Fibroblast of lung (primary cell): ENCODE measurements around the gene PTCH2.

Source experiments
- CTCF ChIP-seq, 2 donors: IDR thresholded peaks in 1 of 2; conservative IDR thresholded peaks in 1 of 2; 1 replicate in 1 of 2; 2 replicates in 1 of 2; pipeline ENCODE4 v1.5.1; 2011 to 2012; ENCODE audit warnings: low read length in 2 of 2, control low read depth in 1 of 2, inconsistent platforms in 1 of 2, low read depth in 1 of 2, mild to moderate bottlenecking in 1 of 2
- EZH2 ChIP-seq: IDR thresholded peaks from 2 replicates; pipeline ENCODE4 v1.5.1; 2012; ENCODE audit warnings: low read length, control low read depth, mild to moderate bottlenecking; ENCODE audit errors: missing control alignments

GRCh38 chr1:44842862-44843655, at the start of gene PTCH2:
- TF ChIP-seq CTCF (conservative IDR thresholded peaks at IDR 0.05 in 1 of 2, IDR thresholded peaks at IDR 0.05 in 1 of 2; ENCODE audit: low read depth in 1 of 2, low read length in 2 of 2), result no peak
- TF ChIP-seq EZH2, result no peak
